SIG-M5 treated with dmso at 0.1 percent for 504 hours (cell line): ENCODE results near the gene CASP8.

Experiments
- DNase-seq: peaks from one replicate; lab custom pipeline; 2025; ENCODE audit not compliant: unreplicated experiment; lab: John Stamatoyannopoulos, UW

The CASP8 gene

GRCh38 chr2:201260302-201260800 lies at the start of gene CASP8:
TSS of gene CASP8 (plus strand) at chr2:201260536. CDS start at chr2:201266487, 5,951 bp downstream.
- peak; percentile 97 for DNase-seq

- DNase-seq = no peak
These were observed 44.4 kb upstream of the CASP8 start for GRCh38 chr2:201215963-201216362.

- DNase-seq = no peak
These were observed 43.4 kb upstream of the CASP8 start for GRCh38 chr2:201216918-201217317.

- no peak for DNase-seq
These were observed 41.6 kb upstream of the CASP8 start for GRCh38 chr2:201218780-201219179.

- no peak for DNase-seq
These were observed 40.8 kb upstream of the CASP8 start for GRCh38 chr2:201219328-201220096.

- DNase-seq = no peak
These were observed 40.2 kb upstream of the CASP8 start for GRCh38 chr2:201220102-201220570.

- DNase-seq = no peak
These were observed 37.0 kb upstream of the CASP8 start for GRCh38 chr2:201223089-201224073.

GRCh38 chr2:201228271-201228911 lies 31.9 kb upstream of the CASP8 start:
- DNase-seq = peak; percentile 27

GRCh38 chr2:201228912-201229290 lies 31.4 kb upstream of the CASP8 start:
- DNase-seq = no peak

GRCh38 chr2:201231781-201232466 lies 28.4 kb upstream of the CASP8 start:
- DNase-seq = peak; percentile 99

GRCh38 chr2:201232467-201232815 lies 27.9 kb upstream of the CASP8 start:
- DNase-seq = no peak

GRCh38 chr2:201233192-201233811 lies 27.0 kb upstream of the CASP8 start:
- peak; percentile 97 for DNase-seq

- peak; percentile 38 for DNase-seq
These were observed 26.3 kb upstream of the CASP8 start for GRCh38 chr2:201233812-201234662.

GRCh38 chr2:201234663-201235135 lies 25.6 kb upstream of the CASP8 start:
- no peak for DNase-seq

- peak; percentile 71 for DNase-seq
These were observed 24.2 kb upstream of the CASP8 start for GRCh38 chr2:201235860-201236811.

GRCh38 chr2:201237486-201238123 lies 22.7 kb upstream of the CASP8 start:
- DNase-seq = peak; percentile 25

GRCh38 chr2:201239167-201239935 lies 21.0 kb upstream of the CASP8 start:
- DNase-seq = peak; percentile 37
